HG03097 (cell line): ENCODE results near the gene TRAF2.
"Not testable (repeated sequence)": the region's sequence is repeated elsewhere in the genome, so short reads cannot be mapped to it uniquely, and the experiment has no call there.

Experiments used
- ATAC-seq: cut with Tn5 transposase; IDR thresholded peaks from one replicate; pipeline ENCODE4 v1.9.1; 2021; ENCODE audit not compliant: unreplicated experiment, low FRiP score

TRAF2 gene, protein sequence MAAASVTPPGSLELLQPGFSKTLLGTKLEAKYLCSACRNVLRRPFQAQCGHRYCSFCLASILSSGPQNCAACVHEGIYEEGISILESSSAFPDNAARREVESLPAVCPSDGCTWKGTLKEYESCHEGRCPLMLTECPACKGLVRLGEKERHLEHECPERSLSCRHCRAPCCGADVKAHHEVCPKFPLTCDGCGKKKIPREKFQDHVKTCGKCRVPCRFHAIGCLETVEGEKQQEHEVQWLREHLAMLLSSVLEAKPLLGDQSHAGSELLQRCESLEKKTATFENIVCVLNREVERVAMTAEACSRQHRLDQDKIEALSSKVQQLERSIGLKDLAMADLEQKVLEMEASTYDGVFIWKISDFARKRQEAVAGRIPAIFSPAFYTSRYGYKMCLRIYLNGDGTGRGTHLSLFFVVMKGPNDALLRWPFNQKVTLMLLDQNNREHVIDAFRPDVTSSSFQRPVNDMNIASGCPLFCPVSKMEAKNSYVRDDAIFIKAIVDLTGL

GRCh38 chr9:136885950-136886578 is at the start of gene TRAF2:
Gene TRAF2, plus strand, starts transcription at chr9:136886516. Its CDS starts 12,225 bp downstream, at chr9:136898741.
- peak; percentile 70 for ATAC-seq

DNA sequence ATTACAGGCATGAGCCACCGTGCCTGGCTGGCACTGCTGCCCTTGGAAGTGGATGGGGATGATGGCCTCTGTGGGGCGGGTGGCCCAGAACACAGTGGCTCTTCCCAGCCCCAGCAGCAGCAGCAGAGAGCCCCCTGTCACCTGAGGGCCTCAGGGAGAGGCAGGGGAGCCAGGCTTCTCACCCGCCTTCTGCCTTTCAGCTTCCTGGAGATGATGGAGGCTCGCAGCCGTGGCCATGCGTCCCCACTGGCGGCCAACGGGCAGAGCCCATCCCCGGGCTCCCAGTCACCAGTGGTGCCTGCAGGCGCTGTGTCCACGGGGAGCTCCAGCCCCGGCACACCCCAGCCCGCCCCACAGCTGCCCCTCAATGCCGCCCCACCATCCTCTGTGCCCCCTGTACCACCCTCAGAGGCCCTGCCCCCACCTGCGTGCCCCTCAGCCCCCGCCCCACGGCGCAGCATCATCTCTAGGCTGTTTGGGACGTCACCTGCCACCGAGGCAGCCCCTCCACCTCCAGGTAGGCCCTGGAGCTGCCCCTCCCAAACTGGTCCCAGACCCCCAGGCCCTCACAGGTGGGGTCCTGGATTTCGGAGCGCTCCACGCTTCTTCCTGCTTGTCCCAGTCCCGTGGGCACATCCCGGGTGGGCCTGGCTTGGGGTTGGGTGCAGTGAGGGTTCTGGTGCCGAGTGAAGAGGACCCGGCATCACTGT is 49.0 kb upstream of the TRAF2 start:
- no peak for ATAC-seq

DNA sequence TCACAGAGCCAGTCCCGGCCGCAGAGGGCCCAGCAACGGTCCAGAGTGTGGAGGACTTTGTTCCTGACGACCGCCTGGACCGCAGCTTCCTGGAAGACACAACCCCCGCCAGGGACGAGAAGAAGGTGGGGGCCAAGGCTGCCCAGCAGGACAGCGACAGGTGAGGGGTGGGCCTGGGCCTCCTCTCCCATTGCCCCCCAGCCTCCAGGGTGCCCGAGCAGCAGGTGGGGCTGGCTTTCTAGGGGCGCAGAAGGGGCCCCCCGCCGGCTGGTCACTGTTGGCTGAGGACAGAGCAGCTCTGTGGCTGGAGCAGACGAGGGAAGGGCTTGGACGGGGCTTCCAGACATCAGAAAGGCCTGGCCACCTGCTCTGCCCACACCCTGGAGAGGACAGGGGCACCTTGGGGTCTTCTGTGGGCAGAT is 48.4 kb upstream of the TRAF2 start:
- ATAC-seq: not testable (repeated sequence)

DNA sequence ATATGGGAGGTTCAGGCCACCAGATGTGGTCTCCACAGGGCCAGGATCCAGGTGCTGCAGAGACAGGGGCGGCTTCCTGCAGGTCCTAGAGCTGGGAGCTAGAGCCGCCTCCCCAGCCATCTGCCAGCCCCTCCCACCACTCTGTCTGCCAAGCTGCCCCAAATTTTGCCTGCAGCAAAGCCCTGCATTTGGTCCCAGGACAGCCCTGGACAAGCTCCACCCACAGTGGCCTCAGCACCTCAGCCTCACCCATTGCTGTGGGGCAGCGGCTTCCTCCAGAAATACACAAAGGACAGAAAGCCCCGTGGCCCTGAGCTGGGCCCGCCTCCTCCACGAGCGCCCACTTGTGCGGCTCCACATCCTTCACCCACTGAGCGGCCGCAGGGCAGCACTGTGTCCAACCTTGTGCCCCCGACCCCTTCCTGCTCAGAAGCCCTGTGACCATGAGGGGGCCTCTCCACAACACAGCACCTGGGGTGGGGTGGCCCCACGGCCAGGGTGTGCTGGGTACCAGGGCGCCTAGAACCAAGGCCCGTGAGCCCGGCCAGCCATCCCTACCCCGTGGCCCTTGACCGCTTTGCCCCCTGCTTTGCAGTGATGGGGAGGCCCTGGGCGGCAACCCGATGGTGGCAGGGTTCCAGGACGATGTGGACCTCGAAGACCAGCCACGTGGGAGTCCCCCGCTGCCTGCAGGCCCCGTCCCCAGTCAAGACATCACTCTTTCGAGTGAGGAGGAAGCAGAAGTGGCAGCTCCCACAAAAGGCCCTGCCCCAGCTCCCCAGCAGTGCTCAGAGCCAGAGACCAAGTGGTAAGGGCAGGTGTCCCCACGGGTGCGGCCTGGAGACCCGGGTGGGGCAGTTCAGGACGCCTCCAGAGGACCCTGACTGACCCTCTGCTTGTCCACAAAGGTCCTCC is 47.7 kb upstream of the TRAF2 start:
- ATAC-seq: no peak

DNA sequence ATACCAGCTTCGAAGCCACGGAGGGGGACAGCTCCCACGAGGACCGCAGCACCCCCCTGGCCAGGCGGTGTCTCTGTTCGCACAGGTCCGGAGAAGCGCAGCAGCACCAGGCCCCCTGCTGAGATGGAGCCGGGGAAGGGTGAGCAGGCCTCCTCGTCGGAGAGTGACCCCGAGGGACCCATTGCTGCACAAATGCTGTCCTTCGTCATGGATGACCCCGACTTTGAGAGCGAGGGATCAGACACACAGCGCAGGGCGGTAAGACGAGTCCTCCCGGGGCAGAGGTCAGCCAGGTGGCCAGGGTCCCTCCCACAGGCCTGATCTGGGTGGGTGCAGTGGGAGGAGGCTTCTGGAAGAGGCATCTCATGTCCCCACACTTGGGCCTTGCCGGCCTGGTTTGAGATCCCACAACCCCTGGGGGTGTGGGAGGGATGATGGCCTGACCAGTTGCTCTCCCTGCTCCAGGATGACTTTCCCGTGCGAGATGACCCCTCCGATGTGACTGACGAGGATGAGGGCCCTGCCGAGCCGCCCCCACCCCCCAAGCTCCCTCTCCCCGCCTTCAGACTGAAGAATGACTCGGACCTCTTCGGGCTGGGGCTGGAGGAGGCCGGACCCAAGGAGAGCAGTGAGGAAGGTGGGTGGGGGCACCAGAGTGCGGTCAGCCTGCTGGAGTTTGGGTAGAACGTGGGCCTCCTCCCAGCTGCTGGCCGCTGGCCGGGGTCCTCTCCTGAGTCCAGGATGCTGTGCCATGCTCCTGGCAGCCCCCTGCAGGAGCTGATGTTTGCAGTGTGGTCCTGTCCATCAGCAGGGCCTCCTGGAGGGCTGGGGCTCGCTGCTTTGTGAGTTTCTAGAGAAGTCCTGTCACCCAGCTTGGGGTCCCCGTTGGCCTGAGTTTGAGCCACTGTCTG is 46.8 kb upstream of the TRAF2 start:
- no peak for ATAC-seq

DNA sequence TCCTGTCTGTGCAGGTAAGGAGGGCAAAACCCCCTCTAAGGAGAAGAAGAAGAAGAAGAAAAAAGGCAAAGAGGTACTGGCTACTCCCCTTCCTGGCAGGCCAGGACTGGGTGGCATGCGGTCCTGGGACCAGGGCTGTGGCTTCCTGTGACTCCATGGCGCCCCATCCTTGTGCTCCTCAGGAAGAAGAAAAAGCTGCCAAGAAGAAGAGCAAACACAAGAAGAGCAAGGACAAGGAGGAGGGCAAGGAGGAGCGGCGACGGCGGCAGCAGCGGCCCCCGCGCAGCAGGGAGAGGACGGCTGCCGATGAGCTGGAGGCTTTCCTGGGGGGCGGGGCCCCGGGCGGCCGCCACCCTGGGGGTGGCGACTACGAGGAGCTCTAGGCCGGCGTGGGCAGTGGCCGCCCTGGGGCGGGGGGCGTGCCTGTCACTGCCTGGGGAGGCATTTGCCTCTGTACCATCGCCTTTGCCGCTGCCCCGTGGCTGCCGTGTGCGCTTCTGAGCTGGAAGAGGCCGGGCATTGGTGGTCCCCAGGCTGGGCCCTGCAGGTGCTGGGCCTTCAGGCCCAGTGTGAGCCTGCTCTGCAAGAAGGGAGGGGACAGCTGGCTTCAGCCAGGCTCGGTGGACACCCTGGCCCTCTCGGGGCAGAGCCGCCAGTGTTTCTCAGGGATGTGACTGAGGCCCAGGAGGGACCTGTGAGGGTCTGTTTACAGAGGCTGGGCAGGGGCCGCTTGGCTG is 46.0 kb upstream of the TRAF2 start:
- no peak for ATAC-seq

- ATAC-seq: no peak
Observed at GRCh38 chr9:136840877-136841645, 45.3 kb upstream of the TRAF2 start.

DNA sequence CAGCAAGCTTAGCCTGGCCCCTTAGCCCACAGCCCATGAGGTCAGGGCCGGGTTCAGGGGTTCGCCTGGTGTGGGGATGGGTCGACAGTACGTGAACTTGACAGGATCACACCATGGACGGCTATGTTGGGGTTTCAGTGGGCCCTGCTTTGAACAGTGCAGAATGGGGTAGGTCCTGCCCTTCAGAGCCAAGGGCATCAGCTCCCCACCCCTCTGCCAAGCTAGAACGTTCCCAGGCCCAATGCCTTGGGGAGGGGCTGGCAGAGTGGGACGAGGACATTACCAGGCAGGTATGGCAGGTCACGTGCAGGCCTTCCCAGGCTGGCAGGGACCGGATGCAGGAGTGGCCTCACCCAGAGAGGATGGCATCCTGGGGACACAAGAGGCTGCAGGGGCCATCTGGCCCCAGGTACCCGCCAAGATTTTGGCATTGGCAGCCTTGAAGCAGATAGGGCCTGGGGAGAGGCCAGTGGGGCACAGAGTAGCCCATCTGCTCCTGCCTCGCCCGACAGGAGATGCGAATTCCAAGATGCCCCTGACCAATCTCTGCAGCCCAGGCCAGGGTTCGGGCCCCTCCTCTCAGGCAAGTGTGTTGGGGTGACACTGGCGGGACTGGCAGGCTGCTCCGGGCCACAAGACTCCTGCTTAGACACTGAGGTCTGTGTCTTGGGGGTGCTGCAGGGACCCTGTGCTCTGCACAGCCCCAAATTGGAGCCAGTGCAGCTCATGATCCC is 44.5 kb upstream of the TRAF2 start:
- ATAC-seq: not testable (repeated sequence)

DNA sequence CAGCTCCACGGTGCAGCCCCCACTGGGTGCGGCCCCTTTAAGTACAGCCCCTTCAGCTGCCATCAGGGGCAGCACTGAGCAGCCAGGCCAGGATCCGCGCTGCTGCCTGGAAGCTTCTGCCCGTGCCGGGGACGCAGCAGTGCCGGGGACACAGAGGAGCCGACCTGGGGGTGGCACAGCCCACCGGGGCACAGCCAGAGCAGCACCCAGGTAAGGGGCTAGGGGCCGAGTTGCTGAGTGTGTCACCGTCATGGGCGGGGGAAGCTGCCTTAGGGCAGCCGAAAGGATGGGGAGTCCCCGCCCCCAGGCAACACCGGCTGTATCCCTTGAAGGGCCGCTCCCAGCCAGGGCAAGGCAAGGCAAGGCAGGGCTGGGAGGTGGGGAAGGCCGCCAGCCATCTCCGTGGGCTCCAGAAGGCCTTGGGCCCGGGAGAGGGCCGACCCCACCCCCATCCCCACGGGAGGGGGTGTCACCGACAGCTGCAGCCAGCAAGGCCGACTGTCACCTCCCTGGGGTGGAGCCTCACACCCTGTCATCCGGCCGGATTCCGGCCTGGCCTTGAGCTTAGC is 43.9 kb upstream of the TRAF2 start, which contains the start of gene AJM1:
TSS of gene AJM1 (plus strand) at position 99 of the 569 bp plus-strand sequence. CDS start 1,937 bp downstream, outside the sequence.
- peak; percentile 49 for ATAC-seq

- not testable (repeated sequence) for ATAC-seq
Observed at GRCh38 chr9:136843159-136843800, 43.0 kb upstream of the TRAF2 start.

DNA sequence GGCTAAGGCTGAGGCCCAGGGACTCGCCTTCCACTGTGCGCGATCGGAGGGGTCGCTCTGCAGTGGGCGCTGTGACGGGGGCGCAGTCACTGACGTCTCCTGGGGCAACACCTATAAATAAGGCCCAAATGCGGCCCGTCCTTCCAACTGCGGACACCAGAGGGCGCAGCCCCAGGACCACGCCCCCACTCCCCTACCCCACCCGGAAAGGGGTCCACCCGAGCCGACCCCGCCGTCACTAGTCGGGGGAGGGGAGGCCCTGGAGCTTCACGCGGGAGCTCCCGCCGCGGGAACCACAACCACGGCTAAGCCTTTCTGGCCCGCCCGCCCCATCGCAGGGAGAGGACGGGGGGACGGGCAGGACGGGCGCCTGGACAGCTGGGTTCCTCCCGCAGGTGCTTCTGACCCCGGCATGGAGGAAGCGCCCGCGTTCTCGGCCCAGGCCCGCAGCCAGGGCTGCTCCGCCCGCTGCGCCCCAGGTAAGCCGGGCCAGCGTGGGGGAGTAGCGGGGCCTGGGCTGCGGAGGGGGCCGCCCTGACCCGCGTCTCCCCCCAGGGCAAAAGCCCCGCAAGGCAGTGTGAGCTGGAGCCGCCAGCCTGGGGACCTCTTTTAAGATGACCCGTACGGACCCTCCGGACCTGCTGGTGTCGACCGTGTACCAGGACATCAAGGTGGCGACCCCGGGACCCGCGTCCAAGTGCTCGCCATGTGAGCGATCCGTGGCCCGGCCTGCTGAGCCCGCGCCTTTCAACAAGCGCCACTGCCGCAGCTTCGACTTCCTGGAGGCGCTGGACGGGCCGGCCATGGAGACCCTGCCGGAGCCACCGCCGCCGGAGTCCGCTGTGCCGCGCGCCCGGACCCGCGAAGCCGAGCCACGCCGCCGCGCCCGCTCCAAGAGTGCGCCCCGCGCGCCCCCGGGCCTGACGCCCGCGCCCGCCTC is 42.2 kb upstream of the TRAF2 start:
- not testable (repeated sequence) for ATAC-seq

GRCh38 chr9:136844761-136845464 is 41.4 kb upstream of the TRAF2 start:
- no peak for ATAC-seq

- ATAC-seq: no peak
Observed at GRCh38 chr9:136845465-136846260, 40.7 kb upstream of the TRAF2 start.
